Measurements from ENCODE around the gene CD180.

CD180 gene

GRCh38 chr5:67196537-67197059 is at the start of gene CD180:
CD180 (minus strand) TSS chr5:67196799; CDS start chr5:67196641, 158 bp downstream.
- no peak for DNase-seq (ENCODE audit: low read depth)

GRCh38 chr5:67246108-67246507 is 49.5 kb upstream of the CD180 start:
- DNase-seq (ENCODE audit: low read depth) = peak; percentile 46

GRCh38 chr5:67245259-67245846 is 48.8 kb upstream of the CD180 start:
- DNase-seq (ENCODE audit: low read depth) = no peak

GRCh38 chr5:67244345-67244793 is 47.8 kb upstream of the CD180 start:
- no peak for DNase-seq (ENCODE audit: low read depth)

GRCh38 chr5:67243944-67244343 is 47.3 kb upstream of the CD180 start:
- no peak for DNase-seq (ENCODE audit: low read depth)

GRCh38 chr5:67243349-67243748 is 46.8 kb upstream of the CD180 start:
- no peak for DNase-seq (ENCODE audit: low read depth)

- no peak for DNase-seq (ENCODE audit: low read depth)
Observed at GRCh38 chr5:67241326-67241725, 44.7 kb upstream of the CD180 start.

- DNase-seq (ENCODE audit: low read depth) = no peak
Observed at GRCh38 chr5:67240846-67241245, 44.2 kb upstream of the CD180 start.

- no peak for DNase-seq (ENCODE audit: low read depth)
Observed at GRCh38 chr5:67240065-67240464, 43.5 kb upstream of the CD180 start.

GRCh38 chr5:67238191-67238590 is 41.6 kb upstream of the CD180 start:
- DNase-seq (ENCODE audit: low read depth) = no peak

GRCh38 chr5:67235399-67236110 is 39.0 kb upstream of the CD180 start:
- no peak for DNase-seq (ENCODE audit: low read depth)

- DNase-seq (ENCODE audit: low read depth) = peak; percentile 32
Observed at GRCh38 chr5:67234671-67235176, 38.1 kb upstream of the CD180 start.

GRCh38 chr5:67233075-67233474 is 36.5 kb upstream of the CD180 start:
- no peak for DNase-seq (ENCODE audit: low read depth)

- DNase-seq (ENCODE audit: low read depth) = no peak
Observed at GRCh38 chr5:67223211-67223610, 26.6 kb upstream of the CD180 start.

- no peak for DNase-seq (ENCODE audit: low read depth)
Observed at GRCh38 chr5:67222243-67223025, 25.8 kb upstream of the CD180 start.

GRCh38 chr5:67221487-67222242 is 25.1 kb upstream of the CD180 start:
- DNase-seq (ENCODE audit: low read depth) = no peak

GRCh38 chr5:67216564-67216963 is 20.0 kb upstream of the CD180 start:
- DNase-seq (ENCODE audit: low read depth) = no peak

- DNase-seq (ENCODE audit: low read depth) = no peak
Observed at GRCh38 chr5:67215519-67216471, 19.2 kb upstream of the CD180 start.

- DNase-seq (ENCODE audit: low read depth) = no peak
Observed at GRCh38 chr5:67214707-67215447, 18.3 kb upstream of the CD180 start.

- DNase-seq (ENCODE audit: low read depth) = no peak
Observed at GRCh38 chr5:67214036-67214435, 17.4 kb upstream of the CD180 start.

All from HS-5 (cell line).